GM12864 (cell line): ENCODE results near the gene CADM2.

Experiments
- DNase-seq: peaks from one replicate; pipeline ENCODE4 v3.0.0-alpha.2; 2011; ENCODE audit warnings: low read depth
- H3K4me3 ChIP-seq: 2 replicates; pipeline ENCODE4 v1.5.1; 2011; ENCODE audit warnings: mild to moderate bottlenecking, low read depth, low read length, control low read depth
- CTCF ChIP-seq: IDR thresholded peaks from 2 replicates; pipeline ENCODE4 v1.5.1; 2011; ENCODE audit warnings: low read depth, mild to moderate bottlenecking, moderate library complexity, low read length, control low read depth, inconsistent platforms; ENCODE audit errors: missing control alignments

CADM2 gene

GRCh38 chr3:84967767-84968581 is 9.2 kb downstream of the CADM2 start:
- TF ChIP-seq CTCF, result no peak
- no peak for DNase-seq
- H3K4me3 ChIP-seq, result no peak overlapping the region

- no peak overlapping the region for H3K4me3 ChIP-seq
- no peak for TF ChIP-seq CTCF
- no peak for DNase-seq
Measured at GRCh38 chr3:84968701-84969235, 10.0 kb downstream of the CADM2 start.

- DNase-seq, result no peak
- no peak overlapping the region for H3K4me3 ChIP-seq
- no peak for TF ChIP-seq CTCF
Measured at GRCh38 chr3:84974347-84974746, 15.6 kb downstream of the CADM2 start.

- no peak for TF ChIP-seq CTCF
- DNase-seq, result no peak
- no peak overlapping the region for H3K4me3 ChIP-seq
Measured at GRCh38 chr3:84977021-84977420, 18.2 kb downstream of the CADM2 start.

- TF ChIP-seq CTCF, result no peak
- no peak overlapping the region for H3K4me3 ChIP-seq
- no peak for DNase-seq
Measured at GRCh38 chr3:84978843-84979242, 20.1 kb downstream of the CADM2 start.

GRCh38 chr3:84980011-84980410 is 21.2 kb downstream of the CADM2 start:
- DNase-seq, result no peak
- TF ChIP-seq CTCF, result no peak
- no peak overlapping the region for H3K4me3 ChIP-seq

- H3K4me3 ChIP-seq, result no peak overlapping the region
- no peak for TF ChIP-seq CTCF
- DNase-seq, result no peak
Measured at GRCh38 chr3:84980456-84980855, 21.7 kb downstream of the CADM2 start.
